ENCODE results near the gene IL1RAPL2.
"Not testable (repeated sequence)": the region's sequence is repeated elsewhere in the genome, so short reads cannot be mapped to it uniquely, and the experiment has no call there.

The IL1RAPL2 gene

DNA sequence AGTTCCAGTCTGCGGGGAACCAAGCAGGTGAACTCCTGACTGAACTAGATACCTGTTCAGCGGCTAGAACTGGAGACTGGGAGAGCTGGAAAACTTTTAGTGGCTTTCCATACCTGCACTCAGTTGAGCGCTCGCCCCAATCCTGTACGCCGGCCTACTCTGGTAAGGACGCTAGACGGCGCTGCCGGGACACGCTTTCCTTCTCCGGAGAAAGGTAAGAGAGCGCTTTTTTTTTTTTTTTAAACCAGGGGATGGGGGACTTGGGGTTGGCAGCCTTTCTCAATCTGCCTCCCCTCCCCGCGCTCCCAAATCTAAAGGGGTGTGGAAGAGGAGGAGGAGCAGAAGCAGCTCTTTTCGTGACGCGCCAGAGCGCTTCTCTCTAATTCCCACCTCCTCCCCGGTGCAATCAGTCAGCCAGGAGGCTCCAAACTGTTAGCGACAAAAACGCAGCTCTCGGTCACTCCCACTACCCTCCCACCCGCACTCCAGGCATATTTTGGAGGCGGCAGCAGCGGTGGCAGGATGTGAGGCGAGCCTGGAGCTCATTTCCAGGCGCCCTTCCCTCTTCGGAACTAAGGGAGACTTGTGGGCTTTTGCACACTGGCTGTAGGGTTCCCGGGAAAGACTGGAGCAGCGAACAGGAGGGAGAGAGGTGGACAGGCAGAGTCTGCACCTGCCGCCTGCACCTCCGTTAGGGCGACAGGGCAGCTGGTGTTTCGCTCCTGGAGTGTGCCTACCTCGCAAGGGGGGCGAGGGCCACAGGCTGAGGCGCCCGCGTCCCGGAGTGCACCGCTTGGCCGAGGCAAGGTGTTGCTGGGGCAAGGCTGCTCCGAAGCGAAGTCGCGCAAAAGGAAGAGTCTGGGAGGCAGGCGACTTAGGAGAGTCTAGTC, at the start of gene IL1RAPL2:
IL1RAPL2 (plus strand) TSS at position 409 of the 890 bp plus-strand sequence.
- DNase-seq, result peak; percentile 19
- in situ Hi-C loops (cut with HindIII; ENCODE audit: low pct_ligation_motif_present, low pct_unique_long_range_greater_than_20kb, low sequenced_read_pairs), result no loop called here

DNA sequence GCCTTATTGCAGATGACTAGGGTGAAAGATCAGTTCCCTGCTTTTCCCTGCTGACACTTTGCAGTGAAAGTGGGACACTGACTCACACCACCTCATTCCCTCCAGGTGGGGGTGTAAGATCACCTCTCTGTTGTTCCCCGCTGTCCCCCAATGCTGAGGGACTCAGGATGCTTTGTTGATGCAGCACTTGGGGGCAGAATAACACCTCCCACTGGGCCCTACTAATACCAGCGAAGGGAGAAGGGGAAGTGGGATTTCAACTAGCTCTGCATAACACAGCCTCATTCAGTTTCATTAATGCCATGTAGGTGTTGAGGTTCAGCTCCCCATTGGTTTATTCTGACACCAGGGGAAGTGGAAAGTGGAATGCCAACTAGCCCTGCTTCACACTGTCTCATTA, 43.6 kb upstream of the IL1RAPL2 start:
- in situ Hi-C loops (cut with HindIII; ENCODE audit: low pct_ligation_motif_present, low pct_unique_long_range_greater_than_20kb, low sequenced_read_pairs), result no loop called here
- DNase-seq, result no peak

DNA sequence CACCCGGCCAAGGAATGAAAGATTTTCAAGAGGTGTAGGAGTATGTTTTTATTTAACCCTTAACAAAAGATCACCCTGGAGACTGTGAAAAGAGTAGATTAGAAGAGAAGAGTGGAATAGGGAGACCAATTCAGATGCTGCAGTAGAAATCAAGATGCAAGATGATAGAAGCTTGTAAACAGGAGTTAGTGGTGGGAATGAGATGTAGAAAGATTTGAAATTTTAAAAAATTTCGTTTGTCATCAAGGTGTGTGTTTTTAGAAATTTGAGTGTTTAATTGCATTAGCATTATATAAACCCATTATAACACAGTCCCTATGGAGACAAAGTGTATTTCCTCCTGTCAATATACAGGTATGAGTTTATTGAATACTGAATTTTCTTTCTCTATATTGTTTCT, 42.1 kb upstream of the IL1RAPL2 start:
- DNase-seq, result no peak
- in situ Hi-C loops (cut with HindIII; ENCODE audit: low pct_ligation_motif_present, low pct_unique_long_range_greater_than_20kb, low sequenced_read_pairs), result no loop called here

DNA sequence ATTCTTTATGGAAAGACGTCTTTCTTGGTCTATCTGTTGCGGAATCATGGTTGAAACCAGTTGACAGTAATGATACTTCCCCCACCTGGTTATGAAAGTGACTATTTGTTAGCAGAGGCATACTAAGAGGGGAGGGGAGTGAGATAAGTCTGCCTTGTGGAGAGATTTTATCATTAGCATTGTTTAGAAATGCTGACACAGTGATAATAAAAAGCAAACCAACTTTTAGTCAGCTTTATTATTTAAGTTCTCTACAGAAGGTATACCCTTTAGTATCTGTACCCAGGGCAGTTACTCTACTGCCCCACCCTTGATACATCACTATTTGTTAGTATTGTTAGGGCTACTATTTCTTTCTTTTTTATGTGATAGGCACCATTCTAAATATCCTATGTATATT, 26.9 kb upstream of the IL1RAPL2 start:
- in situ Hi-C loops (cut with HindIII; ENCODE audit: low pct_ligation_motif_present, low pct_unique_long_range_greater_than_20kb, low sequenced_read_pairs), result no loop called here
- DNase-seq, result no peak

DNA sequence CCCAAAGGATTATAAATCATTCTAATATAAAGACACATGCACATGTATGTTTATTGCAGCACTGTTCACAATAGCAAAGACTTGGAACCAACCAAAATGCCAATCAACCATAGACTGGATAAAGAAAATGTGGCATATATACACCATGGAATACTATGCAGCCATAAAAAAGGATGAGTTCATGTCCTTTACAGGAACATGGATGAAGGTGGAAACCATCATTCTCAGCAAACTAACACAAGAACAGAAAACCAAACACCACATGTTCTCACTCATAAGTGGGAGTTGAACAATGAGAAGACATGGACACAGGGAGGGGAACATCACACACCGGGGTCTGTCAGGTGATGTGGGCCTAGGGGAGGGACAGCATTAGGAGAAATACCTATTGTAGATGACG, 23.6 kb upstream of the IL1RAPL2 start:
- in situ Hi-C loops (cut with HindIII; ENCODE audit: low pct_ligation_motif_present, low pct_unique_long_range_greater_than_20kb, low sequenced_read_pairs); DNase-seq: not testable (repeated sequence)

DNA sequence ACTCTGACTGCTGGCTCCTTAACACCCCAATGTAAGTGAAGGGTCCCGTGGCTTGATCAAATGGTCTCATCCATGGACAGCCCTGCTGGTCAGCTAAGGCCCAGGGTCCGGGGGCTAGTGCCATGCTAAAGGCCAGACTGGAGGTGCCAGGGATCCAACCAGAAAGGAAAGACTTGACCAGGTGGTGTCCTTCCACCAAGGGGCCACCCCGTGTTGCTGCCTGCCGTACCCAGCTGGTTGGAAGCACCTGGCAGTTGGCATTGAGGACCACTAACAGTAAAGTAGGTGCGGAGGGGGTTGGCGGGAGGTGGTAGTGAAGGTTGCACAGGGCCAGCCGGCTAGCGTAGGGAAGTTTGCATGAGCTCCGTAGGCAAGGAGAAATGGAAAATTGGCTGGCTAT, 1.7 kb upstream of the IL1RAPL2 start:
- DNase-seq, result no peak
- in situ Hi-C loops (cut with HindIII; ENCODE audit: low pct_ligation_motif_present, low pct_unique_long_range_greater_than_20kb, low sequenced_read_pairs), result no loop called here

DNA sequence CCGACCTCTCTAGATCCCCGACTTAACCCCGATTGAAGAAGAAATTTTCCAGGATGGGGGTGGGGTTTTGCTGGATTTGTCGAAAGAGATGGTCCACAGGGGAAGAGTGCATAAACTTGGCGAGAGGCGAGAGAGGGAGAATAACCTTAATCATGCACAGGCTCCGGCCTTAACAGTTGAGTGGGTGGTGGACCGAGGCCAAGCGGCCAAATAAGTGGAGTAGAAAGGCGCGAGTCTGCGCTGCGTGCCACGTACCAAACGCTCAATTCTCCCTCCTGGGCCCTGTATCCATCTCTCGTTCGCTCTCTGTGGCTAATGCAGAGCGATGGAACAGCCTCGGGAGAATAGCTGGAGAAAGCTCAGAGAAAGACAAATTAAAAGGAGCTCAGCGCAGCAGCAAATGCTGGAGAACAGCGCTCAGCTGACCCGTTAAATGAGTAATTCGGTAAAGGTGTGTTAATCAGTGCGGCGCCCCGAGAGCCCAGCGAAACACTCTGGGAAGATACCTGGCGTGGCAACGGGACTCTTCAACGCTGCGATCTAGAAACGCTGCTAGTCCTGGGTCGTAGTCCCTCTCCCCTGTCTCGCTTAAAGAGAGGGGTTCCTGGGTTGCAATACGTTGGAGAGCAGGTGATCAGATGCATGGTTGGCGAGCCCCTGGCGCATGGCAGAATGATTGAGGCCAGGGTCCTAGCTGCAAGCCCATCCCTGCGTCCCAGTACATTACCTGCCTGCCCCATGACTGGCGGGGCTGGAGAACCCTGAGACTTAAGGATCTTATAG, 887 bp upstream of the IL1RAPL2 start:
- DNase-seq, result no peak
- in situ Hi-C loops (cut with HindIII; ENCODE audit: low pct_ligation_motif_present, low pct_unique_long_range_greater_than_20kb, low sequenced_read_pairs), result no loop called here

DNA sequence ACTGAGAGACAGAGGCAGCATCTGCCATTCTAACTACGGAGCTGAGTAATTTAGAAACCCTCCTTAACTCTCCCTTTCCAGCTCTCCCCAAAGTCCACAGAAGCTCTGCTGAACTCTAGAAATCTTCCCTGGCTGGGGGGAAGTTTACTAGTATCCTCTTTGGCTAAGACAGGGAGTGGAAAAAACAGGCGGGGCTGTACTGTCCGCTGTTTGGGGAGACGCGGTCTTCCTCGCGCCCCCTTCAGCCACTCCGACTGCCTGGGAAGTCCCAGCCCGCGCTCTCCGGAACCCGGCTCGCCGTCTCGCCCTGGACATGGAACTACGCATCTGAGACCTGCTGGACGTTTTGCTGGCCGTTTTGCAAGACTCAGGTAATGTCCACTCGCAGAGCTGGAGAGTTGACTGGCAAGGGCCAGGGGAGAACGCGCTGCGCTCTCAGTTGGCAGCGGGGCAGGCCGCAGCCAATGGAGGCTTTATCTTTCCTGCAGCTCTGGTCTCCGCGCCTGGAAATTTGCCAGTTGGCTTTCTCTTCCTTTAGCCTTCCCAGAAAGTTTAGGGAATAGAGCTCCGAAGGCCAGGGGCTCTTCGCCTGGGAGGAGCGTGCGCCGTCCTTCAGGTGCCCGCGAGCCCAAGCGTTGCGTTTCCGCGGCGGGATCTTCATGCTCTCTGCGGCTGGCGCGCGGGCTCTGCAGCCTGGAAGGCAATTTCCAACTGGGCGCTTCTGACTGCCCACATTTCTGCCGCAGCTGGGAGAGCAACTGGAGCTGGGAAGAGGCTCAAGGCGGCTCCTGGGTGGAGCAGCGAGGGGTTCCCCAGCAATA, 892 bp downstream of the IL1RAPL2 start:
- DNase-seq, result no peak
- in situ Hi-C loops (cut with HindIII; ENCODE audit: low pct_ligation_motif_present, low pct_unique_long_range_greater_than_20kb, low sequenced_read_pairs), result no loop called here

DNA sequence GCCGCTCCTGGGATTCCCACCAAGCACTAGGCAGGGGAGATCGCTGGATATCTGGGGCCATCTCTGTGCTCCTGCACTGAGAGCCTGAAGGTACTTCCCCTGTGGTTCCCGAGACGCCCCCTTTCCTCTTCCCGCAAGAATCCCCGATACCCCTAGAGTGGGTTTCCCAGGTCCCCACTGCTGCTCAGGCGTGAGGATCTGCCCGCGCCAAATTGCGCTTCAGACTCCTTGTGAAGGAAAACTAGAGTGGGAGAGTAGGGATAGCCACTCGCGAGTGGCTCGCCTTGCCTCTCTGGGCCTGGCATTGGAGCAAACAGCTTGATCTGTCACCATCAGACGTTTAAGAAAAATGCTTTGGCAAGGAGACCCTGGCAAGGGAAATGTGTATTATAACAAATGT, 1.5 kb downstream of the IL1RAPL2 start:
- no peak for DNase-seq
- in situ Hi-C loops (cut with HindIII; ENCODE audit: low pct_ligation_motif_present, low pct_unique_long_range_greater_than_20kb, low sequenced_read_pairs), result no loop called here

DNA sequence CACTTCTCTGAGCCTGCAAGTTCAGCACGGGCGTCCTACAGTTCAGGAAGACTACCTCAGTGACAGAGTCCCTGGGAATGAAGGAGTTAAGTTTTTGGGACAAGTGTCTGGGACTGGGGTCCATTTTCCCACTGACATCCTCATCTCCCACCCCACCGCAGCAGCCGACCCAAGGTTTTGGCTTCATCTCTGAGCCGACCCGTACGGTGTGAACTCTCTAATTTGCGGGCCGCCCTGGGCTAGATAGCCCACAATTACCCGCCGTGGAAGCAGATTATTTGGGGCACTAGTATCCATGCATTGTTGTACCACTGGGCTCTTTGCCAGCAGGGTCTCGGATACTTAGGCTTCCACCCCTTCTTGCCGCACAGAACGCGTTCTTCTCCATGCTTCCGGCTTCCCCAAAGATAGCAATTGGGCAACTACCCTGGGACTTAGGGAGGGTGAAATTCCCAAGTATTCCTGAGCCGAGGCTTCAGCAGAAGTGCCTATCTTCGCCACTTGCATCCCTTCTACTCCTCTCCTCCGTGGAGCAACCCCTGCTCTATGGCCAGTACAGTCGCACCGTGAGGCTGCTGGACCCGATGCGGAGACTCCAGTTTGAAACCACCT, 2.4 kb downstream of the IL1RAPL2 start:
- in situ Hi-C loops (cut with HindIII; ENCODE audit: low pct_ligation_motif_present, low pct_unique_long_range_greater_than_20kb, low sequenced_read_pairs), result no loop called here
- DNase-seq, result no peak

DNA sequence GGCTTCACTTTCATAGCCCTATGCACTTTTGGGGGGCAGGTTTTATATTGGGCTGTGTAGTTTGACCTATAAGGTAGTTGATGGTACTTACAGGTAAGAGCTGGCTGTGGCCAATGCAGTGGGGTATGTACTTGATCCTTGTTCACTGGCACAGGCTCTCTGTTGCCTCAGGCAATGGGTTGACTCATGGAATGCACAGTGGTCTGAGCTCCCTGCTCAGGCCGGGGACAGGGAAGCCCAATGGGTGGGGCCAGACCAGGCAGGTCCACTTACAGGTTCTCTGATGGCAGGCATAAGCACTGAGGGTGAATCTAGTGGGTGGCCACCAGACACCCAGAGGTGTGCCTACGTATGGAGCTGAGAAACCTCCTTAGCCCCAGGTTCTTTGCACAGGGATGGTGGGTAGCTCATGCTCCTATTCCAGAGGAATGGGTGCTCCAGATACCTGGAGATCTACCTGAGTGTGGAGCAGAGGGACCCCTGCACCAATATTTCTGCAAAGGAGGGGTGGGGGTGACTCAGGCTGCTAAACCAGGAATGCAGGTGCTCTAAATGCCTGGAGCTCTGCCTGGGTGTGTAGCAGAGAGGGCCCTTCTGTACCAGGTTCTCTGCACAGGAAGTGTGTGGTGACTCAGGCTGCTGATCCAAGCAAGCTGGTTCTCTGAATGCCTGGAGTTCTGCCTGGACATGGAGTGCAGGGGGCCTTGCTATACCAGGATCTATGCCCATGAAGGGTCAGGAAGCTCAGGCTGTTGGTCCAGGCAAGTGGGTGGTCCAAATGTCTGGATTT, 52.3 kb downstream of the IL1RAPL2 start:
- no peak for DNase-seq
- in situ Hi-C loops (cut with HindIII; ENCODE audit: low pct_ligation_motif_present, low pct_unique_long_range_greater_than_20kb, low sequenced_read_pairs), result no loop called here

DNA sequence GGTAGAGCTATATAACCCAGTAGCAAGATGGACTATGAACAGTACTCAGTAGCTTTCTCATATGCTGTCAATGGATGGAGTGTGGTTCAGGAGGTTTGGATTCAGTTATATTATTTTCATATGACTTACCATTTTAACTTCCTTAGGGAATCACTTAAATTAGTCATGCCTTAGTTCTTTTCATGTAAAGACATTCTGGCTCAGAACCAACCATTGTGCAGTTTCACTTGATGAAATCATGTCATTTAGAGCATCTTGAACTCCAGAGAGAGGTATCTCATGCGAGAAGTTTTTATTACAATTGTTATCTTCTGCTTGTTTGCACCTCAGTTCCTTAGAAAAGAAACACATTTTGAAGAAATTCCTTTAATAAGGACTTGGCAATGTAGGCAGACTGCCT, 55.8 kb downstream of the IL1RAPL2 start:
- in situ Hi-C loops (cut with HindIII; ENCODE audit: low pct_ligation_motif_present, low pct_unique_long_range_greater_than_20kb, low sequenced_read_pairs), result no loop called here
- DNase-seq, result no peak

DNA sequence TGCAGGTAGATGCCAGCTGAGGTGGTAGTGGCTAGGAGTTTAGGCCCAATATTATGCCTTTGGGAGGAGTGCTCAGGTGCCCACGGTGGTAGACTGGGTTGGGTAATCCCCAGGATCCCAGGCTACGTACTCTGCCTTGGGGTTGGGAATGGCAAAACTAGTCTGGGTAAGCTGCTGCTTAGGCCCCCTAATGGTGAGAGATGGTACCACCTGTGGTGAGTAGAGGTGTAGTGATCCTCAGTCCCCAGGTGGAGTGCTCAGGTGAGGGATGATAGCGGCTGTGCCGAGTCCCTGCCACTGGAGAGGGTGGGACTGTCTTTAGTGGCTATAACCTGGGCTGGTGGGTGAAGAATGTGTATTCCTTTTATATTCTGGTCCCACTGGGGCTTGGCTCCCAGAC, 75.2 kb downstream of the IL1RAPL2 start:
- DNase-seq, result no peak
- in situ Hi-C loops (cut with HindIII; ENCODE audit: low pct_ligation_motif_present, low pct_unique_long_range_greater_than_20kb, low sequenced_read_pairs), result no loop called here

DNA sequence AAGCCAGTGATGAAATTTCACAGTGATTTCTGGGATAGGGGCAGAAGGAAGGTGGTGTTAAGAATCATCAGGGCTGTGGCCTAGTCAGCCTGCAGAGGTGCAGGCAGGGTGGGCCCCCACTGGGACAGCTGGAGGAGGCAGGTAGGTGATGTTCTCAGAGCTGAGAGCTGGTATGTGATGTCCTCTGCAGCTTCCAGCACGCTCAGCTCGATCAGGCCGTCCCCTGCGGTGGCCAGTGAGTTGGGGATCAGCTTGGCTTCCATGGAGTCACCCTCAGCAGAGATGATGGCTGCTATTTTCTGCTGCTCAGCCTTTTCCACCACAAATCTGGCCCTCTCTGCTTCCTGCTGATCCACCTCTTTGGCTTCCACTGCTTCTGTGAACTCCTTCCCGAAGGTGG, 81.1 kb downstream of the IL1RAPL2 start:
- in situ Hi-C loops (cut with HindIII; ENCODE audit: low pct_ligation_motif_present, low pct_unique_long_range_greater_than_20kb, low sequenced_read_pairs), result no loop called here
- DNase-seq, result no peak

DNA sequence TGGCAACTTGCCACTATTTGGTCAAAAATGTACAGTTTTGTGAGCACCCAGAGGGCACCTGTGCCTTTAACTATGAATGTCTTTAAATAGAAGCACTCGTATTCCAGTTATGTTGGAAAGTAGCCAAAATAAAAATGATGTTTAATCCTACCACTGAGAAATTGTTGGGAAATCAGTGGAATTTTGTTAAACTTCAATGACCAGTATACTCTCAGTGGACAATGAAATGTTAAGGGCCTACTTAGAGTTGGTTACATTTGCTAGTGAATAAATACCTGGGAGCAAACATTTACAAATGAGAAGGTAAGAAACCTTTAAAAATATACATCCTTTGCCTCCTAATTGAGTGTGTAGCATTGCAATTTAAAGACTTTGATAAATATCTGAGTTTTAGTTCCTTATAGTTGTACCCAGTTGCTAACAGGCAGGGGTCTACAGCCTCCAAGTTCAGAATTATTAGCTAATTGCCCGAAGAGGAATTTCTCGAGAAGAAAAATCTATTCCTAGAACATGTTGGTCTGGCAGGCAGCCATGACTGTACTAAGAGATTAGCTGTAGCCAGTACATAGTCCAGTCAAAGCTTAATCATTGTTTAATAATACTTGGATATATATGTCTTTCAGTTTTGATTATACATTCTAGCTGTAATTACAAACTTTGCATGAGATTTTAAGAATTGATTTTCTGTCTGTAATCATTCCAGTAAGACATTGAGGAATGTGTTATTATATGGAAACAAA, 93.2 kb downstream of the IL1RAPL2 start:
- in situ Hi-C loops (cut with HindIII; ENCODE audit: low pct_ligation_motif_present, low pct_unique_long_range_greater_than_20kb, low sequenced_read_pairs), result no loop called here
- DNase-seq, result no peak

DNA sequence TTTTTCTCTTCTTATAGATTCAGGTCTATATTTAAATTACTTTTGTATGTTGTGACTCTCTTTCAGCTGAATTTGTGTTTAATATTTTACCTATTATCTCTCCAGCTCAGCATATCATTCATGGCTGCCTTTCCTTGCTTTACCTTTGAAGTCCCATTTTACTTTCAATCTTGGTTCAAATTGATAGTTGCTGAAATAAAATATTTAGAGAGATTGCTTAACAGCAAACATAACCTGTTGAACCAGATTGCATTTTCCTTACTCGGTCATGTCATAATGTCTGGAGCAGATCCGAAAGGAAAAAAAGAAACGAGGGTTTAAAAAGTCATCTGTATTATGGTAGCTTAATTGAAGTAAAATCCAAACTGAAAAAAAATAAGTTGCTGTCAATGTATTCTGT, 94.1 kb downstream of the IL1RAPL2 start:
- in situ Hi-C loops (cut with HindIII; ENCODE audit: low pct_ligation_motif_present, low pct_unique_long_range_greater_than_20kb, low sequenced_read_pairs), result no loop called here
- DNase-seq, result no peak

DNA sequence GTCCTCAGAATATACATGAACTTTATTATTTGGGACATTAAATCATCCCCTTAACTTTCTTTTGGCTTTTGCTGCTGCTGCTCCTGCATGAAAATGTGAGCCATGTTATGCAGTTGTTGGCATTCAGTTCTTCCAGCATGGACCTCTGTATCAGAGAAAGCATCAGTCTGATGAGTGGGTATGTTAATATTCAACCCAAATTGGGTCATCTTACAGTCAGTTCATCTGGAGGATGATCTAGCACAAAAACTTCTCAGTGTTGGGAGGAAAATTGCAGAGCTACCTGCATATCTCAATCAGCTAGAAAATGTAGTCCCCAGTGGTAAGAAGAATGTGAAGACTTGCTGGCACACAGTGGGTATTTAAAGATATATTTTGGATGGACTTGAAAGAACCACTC, 96.7 kb downstream of the IL1RAPL2 start:
- in situ Hi-C loops (cut with HindIII; ENCODE audit: low pct_ligation_motif_present, low pct_unique_long_range_greater_than_20kb, low sequenced_read_pairs), result no loop called here
- no peak for DNase-seq

Measured in ACHN (cell line).